ENCODE results near the gene CHRNA1.

The CHRNA1 gene

GRCh38 chr2:174729797-174730697, 34.2 kb downstream of the CHRNA1 start:
- H3K27me3 ChIP-seq (replicated peaks; ENCODE audit: control insufficient read depth, insufficient read depth, low read length): peaks cover 47% of the 10 kb centered on the region
- peak; percentile 24 for DNase-seq (ENCODE audit: low read depth)
- H3K4me1 ChIP-seq (ENCODE audit: control insufficient read depth, insufficient read depth, low read length): peaks cover 8% of the 10 kb centered on the region
- no peak overlapping the region for H3K9ac ChIP-seq (ENCODE audit: low read length)
- no peaks in the 10 kb centered on the region for H3K36me3 ChIP-seq (ENCODE audit: control insufficient read depth, insufficient read depth, low read length, severe bottlenecking)
- H3K9me3 ChIP-seq (ENCODE audit: control insufficient read depth, low read length): no peaks in the 10 kb centered on the region
- H3K4me3 ChIP-seq (ENCODE audit: low read length): peak overlapping the region; percentile 76

GRCh38 chr2:174728096-174728495, 36.2 kb downstream of the CHRNA1 start:
- H3K4me1 ChIP-seq (ENCODE audit: control insufficient read depth, insufficient read depth, low read length): peaks cover 8% of the 10 kb centered on the region
- H3K36me3 ChIP-seq (ENCODE audit: control insufficient read depth, insufficient read depth, low read length, severe bottlenecking): no peaks in the 10 kb centered on the region
- no peaks in the 10 kb centered on the region for H3K9me3 ChIP-seq (ENCODE audit: control insufficient read depth, low read length)
- DNase-seq (ENCODE audit: low read depth): no peak
- H3K9ac ChIP-seq (ENCODE audit: low read length): no peak overlapping the region
- H3K27me3 ChIP-seq (replicated peaks; ENCODE audit: control insufficient read depth, insufficient read depth, low read length): peaks cover 47% of the 10 kb centered on the region
- no peak overlapping the region for H3K4me3 ChIP-seq (ENCODE audit: low read length)

- Histone ChIP-seq H3K9me3 (ENCODE audit: control insufficient read depth, low read length) (peaks cover under 1% of the 10 kb centered on the region), H3K9ac (ENCODE audit: low read length) (no peak overlapping the region), H3K4me3 (ENCODE audit: low read length) (no peak overlapping the region), H3K36me3 (ENCODE audit: control insufficient read depth, insufficient read depth, low read length, severe bottlenecking) (no peaks in the 10 kb centered on the region), H3K27me3 (replicated peaks; ENCODE audit: control insufficient read depth, insufficient read depth, low read length) (peaks cover 36% of the 10 kb centered on the region), H3K4me1 (ENCODE audit: control insufficient read depth, insufficient read depth, low read length) (peaks cover 8% of the 10 kb centered on the region)
- DNase-seq (ENCODE audit: low read depth): no peak
These were observed 38.1 kb downstream of the CHRNA1 start for GRCh38 chr2:174726212-174726611.

- no peak overlapping the region for H3K9ac ChIP-seq (ENCODE audit: low read length)
- H3K4me3 ChIP-seq (ENCODE audit: low read length): no peak overlapping the region
- no peaks in the 10 kb centered on the region for H3K36me3 ChIP-seq (ENCODE audit: control insufficient read depth, insufficient read depth, low read length, severe bottlenecking)
- peaks cover 14% of the 10 kb centered on the region for H3K27me3 ChIP-seq (replicated peaks; ENCODE audit: control insufficient read depth, insufficient read depth, low read length)
- no peaks in the 10 kb centered on the region for H3K4me1 ChIP-seq (ENCODE audit: control insufficient read depth, insufficient read depth, low read length)
- peaks cover 6% of the 10 kb centered on the region for H3K9me3 ChIP-seq (ENCODE audit: control insufficient read depth, low read length)
- DNase-seq (ENCODE audit: low read depth): no peak
These were observed 41.2 kb downstream of the CHRNA1 start for GRCh38 chr2:174722942-174723592.

GRCh38 chr2:174719016-174719415, 45.3 kb downstream of the CHRNA1 start:
- Histone ChIP-seq H3K36me3 (ENCODE audit: control insufficient read depth, insufficient read depth, low read length, severe bottlenecking) (no peaks in the 10 kb centered on the region), H3K27me3 (replicated peaks; ENCODE audit: control insufficient read depth, insufficient read depth, low read length) (no peaks in the 10 kb centered on the region), H3K9ac (ENCODE audit: low read length) (no peak overlapping the region), H3K4me3 (ENCODE audit: low read length) (no peak overlapping the region), H3K4me1 (ENCODE audit: control insufficient read depth, insufficient read depth, low read length) (no peaks in the 10 kb centered on the region), H3K9me3 (ENCODE audit: control insufficient read depth, low read length) (peaks cover 6% of the 10 kb centered on the region)
- DNase-seq (ENCODE audit: low read depth): no peak

- Histone ChIP-seq H3K9ac (ENCODE audit: low read length) (no peak overlapping the region), H3K36me3 (ENCODE audit: control insufficient read depth, insufficient read depth, low read length, severe bottlenecking) (no peaks in the 10 kb centered on the region), H3K9me3 (ENCODE audit: control insufficient read depth, low read length) (peaks cover 6% of the 10 kb centered on the region), H3K4me1 (ENCODE audit: control insufficient read depth, insufficient read depth, low read length) (no peaks in the 10 kb centered on the region), H3K4me3 (ENCODE audit: low read length) (no peak overlapping the region), H3K27me3 (replicated peaks; ENCODE audit: control insufficient read depth, insufficient read depth, low read length) (no peaks in the 10 kb centered on the region)
- DNase-seq (ENCODE audit: low read depth): no peak
These were observed 45.7 kb downstream of the CHRNA1 start for GRCh38 chr2:174718591-174718990.

GRCh38 chr2:174717916-174718315, 46.4 kb downstream of the CHRNA1 start:
- no peak for DNase-seq (ENCODE audit: low read depth)
- Histone ChIP-seq H3K36me3 (ENCODE audit: control insufficient read depth, insufficient read depth, low read length, severe bottlenecking) (no peaks in the 10 kb centered on the region), H3K4me1 (ENCODE audit: control insufficient read depth, insufficient read depth, low read length) (peaks cover 2% of the 10 kb centered on the region), H3K9me3 (ENCODE audit: control insufficient read depth, low read length) (peaks cover 6% of the 10 kb centered on the region), H3K4me3 (ENCODE audit: low read length) (no peak overlapping the region), H3K27me3 (replicated peaks; ENCODE audit: control insufficient read depth, insufficient read depth, low read length) (no peaks in the 10 kb centered on the region), H3K9ac (ENCODE audit: low read length) (no peak overlapping the region)

GRCh38 chr2:174717273-174717672, 47.0 kb downstream of the CHRNA1 start:
- Histone ChIP-seq H3K27me3 (replicated peaks; ENCODE audit: control insufficient read depth, insufficient read depth, low read length) (no peaks in the 10 kb centered on the region), H3K36me3 (ENCODE audit: control insufficient read depth, insufficient read depth, low read length, severe bottlenecking) (no peaks in the 10 kb centered on the region), H3K9ac (ENCODE audit: low read length) (no peak overlapping the region), H3K9me3 (ENCODE audit: control insufficient read depth, low read length) (peaks cover 6% of the 10 kb centered on the region), H3K4me1 (ENCODE audit: control insufficient read depth, insufficient read depth, low read length) (peaks cover 5% of the 10 kb centered on the region), H3K4me3 (ENCODE audit: low read length) (no peak overlapping the region)
- DNase-seq (ENCODE audit: low read depth): peak; percentile 14

- H3K9me3 ChIP-seq (ENCODE audit: control insufficient read depth, low read length): peaks cover 6% of the 10 kb centered on the region
- H3K36me3 ChIP-seq (ENCODE audit: control insufficient read depth, insufficient read depth, low read length, severe bottlenecking): no peaks in the 10 kb centered on the region
- H3K4me3 ChIP-seq (ENCODE audit: low read length): no peak overlapping the region
- DNase-seq (ENCODE audit: low read depth): no peak
- peaks cover 8% of the 10 kb centered on the region for H3K4me1 ChIP-seq (ENCODE audit: control insufficient read depth, insufficient read depth, low read length)
- H3K27me3 ChIP-seq (replicated peaks; ENCODE audit: control insufficient read depth, insufficient read depth, low read length): no peaks in the 10 kb centered on the region
- H3K9ac ChIP-seq (ENCODE audit: low read length): no peak overlapping the region
These were observed 47.5 kb downstream of the CHRNA1 start for GRCh38 chr2:174716785-174717184.

GRCh38 chr2:174713686-174714085, 50.6 kb downstream of the CHRNA1 start:
- Histone ChIP-seq H3K27me3 (replicated peaks; ENCODE audit: control insufficient read depth, insufficient read depth, low read length) (no peaks in the 10 kb centered on the region), H3K9ac (ENCODE audit: low read length) (no peak overlapping the region), H3K36me3 (ENCODE audit: control insufficient read depth, insufficient read depth, low read length, severe bottlenecking) (no peaks in the 10 kb centered on the region), H3K9me3 (ENCODE audit: control insufficient read depth, low read length) (no peaks in the 10 kb centered on the region), H3K4me3 (ENCODE audit: low read length) (no peak overlapping the region), H3K4me1 (ENCODE audit: control insufficient read depth, insufficient read depth, low read length) (peaks cover 8% of the 10 kb centered on the region)
- no peak for DNase-seq (ENCODE audit: low read depth)

GRCh38 chr2:174711206-174711605, 53.1 kb downstream of the CHRNA1 start:
- no peak overlapping the region for H3K9ac ChIP-seq (ENCODE audit: low read length)
- no peaks in the 10 kb centered on the region for H3K36me3 ChIP-seq (ENCODE audit: control insufficient read depth, insufficient read depth, low read length, severe bottlenecking)
- no peaks in the 10 kb centered on the region for H3K9me3 ChIP-seq (ENCODE audit: control insufficient read depth, low read length)
- peaks cover 6% of the 10 kb centered on the region for H3K27me3 ChIP-seq (replicated peaks; ENCODE audit: control insufficient read depth, insufficient read depth, low read length)
- DNase-seq (ENCODE audit: low read depth): no peak
- peaks cover 8% of the 10 kb centered on the region for H3K4me1 ChIP-seq (ENCODE audit: control insufficient read depth, insufficient read depth, low read length)
- H3K4me3 ChIP-seq (ENCODE audit: low read length): no peak overlapping the region

Measured in adipocyte (in vitro differentiated cells).